IMR-90 (cell line): ENCODE data around the gene MCL1. TPM values are rescaled to one million over a fixed set of nuclear protein-coding genes. Genes with fewer than 3 reads are reported as not detected.

Experiments used
- ATAC-seq: fragments of 200-7000 bp; cut with Tn5 transposase; 2 replicates; pipeline ENCODE4 v1.9.1; 2020; ENCODE audit warnings: low read depth, mild to moderate bottlenecking, moderate library complexity
- BruUV-seq: library from RNA; stranded (reverse); fragments of 400-500 nt; replicated peaks from 2 replicates; lab custom pipeline; 2021; lab: Mats Ljungman, UMichigan
- CTCF ChIA-PET: fragments of 300-600 bp; formaldehyde crosslinking; extraction: SDS; loops from one replicate; lab custom pipeline; 2021; ENCODE audit warnings: antibody characterized with exemption; lab: Yijun Ruan, JAX
- POLR2A ChIA-PET: fragments of 300-600 bp; sonication (Branson Sonifier 250); formaldehyde crosslinking; loops from one replicate; lab custom pipeline; 2022; ENCODE audit warnings: antibody characterized with exemption; ENCODE audit not compliant: unreplicated experiment; lab: Charles Lee
- DNase-seq: peaks from one replicate; pipeline ENCODE4 v3.0.0; 2013
- H2AFZ ChIP-seq: replicated peaks from 2 replicates; pipeline ENCODE3; 2013; ENCODE audit warnings: low read length, mild to moderate bottlenecking; ENCODE audit not compliant: poor library complexity
- H2AK5ac ChIP-seq: 2 replicates; pipeline ENCODE4 v1.6.1; 2013; ENCODE audit warnings: low read depth, low read length, inconsistent platforms
- H2AK9ac ChIP-seq: replicated peaks from 2 replicates; pipeline ENCODE3; 2013; ENCODE audit warnings: mild to moderate bottlenecking, low read depth, low read length, moderate library complexity; ENCODE audit not compliant: poor library complexity
- H2BK120ac ChIP-seq: 2 replicates; pipeline ENCODE4 v1.6.1; 2013; ENCODE audit warnings: low read depth, low read length, inconsistent platforms
- H2BK15ac ChIP-seq: 3 replicates; pipeline ENCODE4 v1.6.1; 2013; ENCODE audit warnings: low read depth, low read length, inconsistent platforms
- H2BK20ac ChIP-seq: 2 replicates; pipeline ENCODE4 v1.6.1; 2013; ENCODE audit warnings: low read depth, mild to moderate bottlenecking, inconsistent platforms, low read length, moderate library complexity
- H2BK5ac ChIP-seq: 2 replicates; pipeline ENCODE4 v1.6.1; 2013; ENCODE audit warnings: mild to moderate bottlenecking, low read depth, low read length, inconsistent platforms; ENCODE audit not compliant: poor library complexity, severe bottlenecking
- H3K14ac ChIP-seq: replicated peaks from 2 replicates; pipeline ENCODE4 v1.6.1; 2013; ENCODE audit warnings: low read depth, low read length, inconsistent platforms
- H3K18ac ChIP-seq: 2 replicates; pipeline ENCODE4 v1.6.1; 2013; ENCODE audit warnings: low read depth, low read length, control low read depth
- H3K23ac ChIP-seq: 2 replicates; pipeline ENCODE4 v1.6.1; 2013; ENCODE audit warnings: low read depth, low read length, inconsistent platforms
- H3K27ac ChIP-seq: 2 replicates; pipeline ENCODE4 v1.5.1; 2013; ENCODE audit warnings: mild to moderate bottlenecking, control low read depth, low read length; ENCODE audit not compliant: insufficient read depth
- H3K27me3 ChIP-seq: 2 replicates; pipeline ENCODE4 v1.6.1; 2013; ENCODE audit warnings: low read length; ENCODE audit not compliant: control insufficient read depth, insufficient read depth
- H3K36me3 ChIP-seq: 2 replicates; pipeline ENCODE4 v1.6.1; 2013; ENCODE audit warnings: low read length, mixed read lengths; ENCODE audit not compliant: control insufficient read depth, insufficient read depth
- H3K4ac ChIP-seq: 2 replicates; pipeline ENCODE4 v1.6.1; 2013; ENCODE audit warnings: low read depth, low read length, inconsistent platforms
- H3K4me1 ChIP-seq: 2 replicates; pipeline ENCODE4 v1.6.1; 2013; ENCODE audit warnings: low read length, mixed read lengths; ENCODE audit not compliant: control insufficient read depth, insufficient read depth
- H3K4me2 ChIP-seq: 2 replicates; pipeline ENCODE4 v1.6.1; 2013; ENCODE audit warnings: low read depth, mild to moderate bottlenecking, control low read depth, low read length, moderate library complexity
- H3K4me3 ChIP-seq: 2 replicates; pipeline ENCODE4 v1.5.1; 2013; ENCODE audit warnings: low read depth, mild to moderate bottlenecking, control low read depth, low read length, moderate library complexity; ENCODE audit not compliant: insufficient read depth
- H3K56ac ChIP-seq: 2 replicates; pipeline ENCODE4 v1.6.1; 2013; ENCODE audit warnings: low read length, inconsistent platforms; ENCODE audit not compliant: insufficient read depth; ENCODE audit errors: extremely low read depth
- H3K79me1 ChIP-seq, 2 experiments: 2 replicates each; pipeline ENCODE4 v1.6.1; 2013; ENCODE audit warnings: low read length in 2 of 2, inconsistent platforms in 1 of 2, low read depth in 1 of 2
- H3K9ac ChIP-seq: 2 replicates; pipeline ENCODE4 v1.6.1; 2013; ENCODE audit warnings: low read depth, low read length, control low read depth
- H3K9me1 ChIP-seq: 2 replicates; pipeline ENCODE4 v1.6.1; 2013; ENCODE audit warnings: low read length, inconsistent platforms; ENCODE audit not compliant: insufficient read depth
- H3K9me3 ChIP-seq: 2 replicates; pipeline ENCODE4 v1.6.1; 2013; ENCODE audit warnings: low read length; ENCODE audit not compliant: control insufficient read depth, insufficient read depth
- H4K20me1 ChIP-seq: 2 replicates; pipeline ENCODE4 v1.6.1; 2013; ENCODE audit warnings: low read length, inconsistent platforms; ENCODE audit not compliant: insufficient read depth
- H4K5ac ChIP-seq: 2 replicates; pipeline ENCODE4 v1.6.1; 2013; ENCODE audit warnings: mild to moderate bottlenecking, low read depth, low read length, control low read depth
- H4K8ac ChIP-seq, 2 experiments: 2 replicates each; pipeline ENCODE4 v1.6.1; 2013; ENCODE audit warnings: low read depth in 2 of 2, low read length in 2 of 2, control low read depth in 1 of 2, inconsistent platforms in 1 of 2
- H4K91ac ChIP-seq: 2 replicates; pipeline ENCODE4 v1.6.1; 2013; ENCODE audit warnings: low read depth, low read length, inconsistent platforms; ENCODE audit not compliant: insufficient read depth
- BHLHE40 ChIP-seq: fragments of 150-350 bp; IDR thresholded peaks from 2 replicates; pipeline ENCODE4 v1.6.1; 2016; ENCODE audit warnings: mild to moderate bottlenecking, low read depth, low read length
- CEBPB ChIP-seq: IDR thresholded peaks from 2 replicates; pipeline ENCODE4 v1.6.1; 2012; ENCODE audit warnings: low read depth, low read length, improper control_type of control experiment
- CHD1 ChIP-seq: IDR thresholded peaks from 2 replicates; pipeline ENCODE4 v1.6.1; 2012; ENCODE audit warnings: low read depth, low read length, improper control_type of control experiment
- ELK1 ChIP-seq: fragments of 150-350 bp; IDR thresholded peaks from 2 replicates; pipeline ENCODE4 v1.6.1; 2016; ENCODE audit warnings: low read depth, mild to moderate bottlenecking, low read length, moderate library complexity, borderline replicate concordance
- FOS ChIP-seq: fragments of 150-350 bp; IDR thresholded peaks from 2 replicates; pipeline ENCODE4 v1.6.1; 2016; ENCODE audit warnings: low read depth, low read length
- MAFK ChIP-seq: IDR thresholded peaks from 2 replicates; pipeline ENCODE4 v1.6.1; 2012; ENCODE audit warnings: low read depth, low read length, improper control_type of control experiment
- MXI1 ChIP-seq: IDR thresholded peaks from 2 replicates; pipeline ENCODE4 v1.6.1; 2012; ENCODE audit warnings: low read depth, mild to moderate bottlenecking, low read length, moderate library complexity, borderline replicate concordance
- NFE2L2 ChIP-seq: fragments of 150-350 bp; IDR thresholded peaks from 2 replicates; pipeline ENCODE4 v1.6.1; 2016; ENCODE audit warnings: low read depth, mild to moderate bottlenecking, low read length
- POLR2A ChIP-seq: IDR thresholded peaks from 2 replicates; pipeline ENCODE4 v1.6.1; 2012; ENCODE audit warnings: mild to moderate bottlenecking, low read depth, low read length
- RAD21 ChIP-seq: IDR thresholded peaks from 2 replicates; pipeline ENCODE4 v1.6.1; 2012; ENCODE audit warnings: low read length, improper control_type of control experiment
- RCOR1 ChIP-seq: IDR thresholded peaks from 2 replicates; pipeline ENCODE4 v1.6.1; 2012; ENCODE audit warnings: mild to moderate bottlenecking, low read length, improper control_type of control experiment; ENCODE audit not compliant: insufficient replicate concordance
- RFX5 ChIP-seq: IDR thresholded peaks from 2 replicates; pipeline ENCODE4 v1.8.0; 2012; ENCODE audit warnings: low read depth, mild to moderate bottlenecking, low read length, moderate library complexity
- SMC3 ChIP-seq: fragments of 150-350 bp; IDR thresholded peaks from 2 replicates; pipeline ENCODE4 v1.6.1; 2016; ENCODE audit warnings: low read depth, mild to moderate bottlenecking, antibody characterized with exemption, low read length, moderate library complexity
- USF2 ChIP-seq: fragments of 150-350 bp; IDR thresholded peaks from 2 replicates; pipeline ENCODE4 v1.6.1; 2017; ENCODE audit warnings: mild to moderate bottlenecking, antibody characterized with exemption, low read length, low read depth
- WGBS, 2 experiments: methylation state at CpG; one replicate each; pipeline versions ENCODE4 v1.1.5 to v1.1.7; 2013; ENCODE audit warnings: missing lambda C conversion rate in 2 of 2; ENCODE audit not compliant: insufficient read length in 1 of 2; ENCODE audit errors: extremely low coverage in 2 of 2; 5-methylcytosine and 5-hydroxymethylcytosine counted together
- dilution Hi-C: fragments of 300-500 bp; cut with HindIII; formaldehyde crosslinking; loops from one replicate; pipeline ENCODE4 v1.14.3; 2018; ENCODE audit warnings: low sequenced_read_pairs; ENCODE audit not compliant: unreplicated experiment
- in situ Hi-C: fragments of 300-500 bp; cut with MboI; formaldehyde crosslinking; loops from 3 replicates; pipeline ENCODE4 v1.14.3; 2019; ENCODE audit warnings: low sequenced_read_pairs, inconsistent platforms, mixed read lengths
- intact Hi-C: fragments of 100-400 bp; cut with micrococcal nuclease; formaldehyde crosslinking; loops from 2 replicates; pipeline ENCODE4 v1.10.0; 2022
- polyA plus RNA-seq, 3 experiments: library from polyadenylated mRNA; depleted of rRNA; stranded (reverse); fragments of >200 nt; gene quantifications; 2 replicates each; pipeline ENCODE4 v1.2.3, GENCODE V29; 2012; ENCODE audit warnings: low replicate concordance in 1 of 3
- total RNA-seq: library from RNA; depleted of rRNA; stranded (reverse); fragments of >200 nt; gene quantifications from 2 replicates; pipeline ENCODE4 v1.2.3, GENCODE V29; 2012
- TF ChIP-seq, protein P1 (sequence below): conservative IDR thresholded peaks from 2 replicates; pipeline ENCODE4 v1.5.1; 2012; ENCODE audit warnings: mild to moderate bottlenecking, low read depth, low read length, improper control_type of control experiment

Gene MCL1
- total and polyA plus RNA-seq, 2 of the 4 experiments (the other 2 are of a cell fraction), result 79.5 to 142 TPM

GRCh38 chr1:150559656-150560010 is 19.8 kb downstream of the MCL1 start:
- H3K27me3 ChIP-seq, result no peaks in the 10 kb centered on the region
- BruUV-seq, result no TSS peak
- no peak overlapping the region for H2BK20ac ChIP-seq
- ATAC-seq (no peak), DNase-seq (no peak)
- H4K5ac ChIP-seq, result no peak overlapping the region
- H2BK5ac ChIP-seq, result no peak overlapping the region
- no peak overlapping the region for H4K8ac ChIP-seq
- H3K4ac ChIP-seq, result no peak overlapping the region
- 86% methylated on average over 2 of the region's 10 CpGs; no CpG with 5 or more reads in 1 of the 2 experiments for WGBS, 2 experiments
- H3K27ac ChIP-seq, result no peak overlapping the region
- POLR2A ChIA-PET, result no interaction called here
- dilution Hi-C loops, result no loop called here
- H4K91ac ChIP-seq, result no peak overlapping the region
- no peak overlapping the region for H3K18ac ChIP-seq
- no peak overlapping the region for H3K23ac ChIP-seq
- in situ Hi-C loops, result loop anchor here (10.0 kb wide), 2 partner anchors 245 to 295 kb away; partner anchors contain the start of genes APH1A and CTSK
- H3K9me3 ChIP-seq, result no peaks in the 10 kb centered on the region
- H3K9me1 ChIP-seq, result peaks cover 24% of the 10 kb centered on the region
- CTCF ChIA-PET, result interaction anchor here (0.7 to 2.1 kb wide), 3 partner anchors 61 to 133 kb away, joined by 4 to 7 read pairs (median 5); partner anchors contain the start of gene ENSA
- H3K56ac ChIP-seq, result no peak overlapping the region
- H3K36me3 ChIP-seq, result peaks cover 5% of the 10 kb centered on the region
- TF ChIP-seq RFX5, result no peak
- TF ChIP-seq RAD21, result no peak
- TF ChIP-seq, protein P1, sequence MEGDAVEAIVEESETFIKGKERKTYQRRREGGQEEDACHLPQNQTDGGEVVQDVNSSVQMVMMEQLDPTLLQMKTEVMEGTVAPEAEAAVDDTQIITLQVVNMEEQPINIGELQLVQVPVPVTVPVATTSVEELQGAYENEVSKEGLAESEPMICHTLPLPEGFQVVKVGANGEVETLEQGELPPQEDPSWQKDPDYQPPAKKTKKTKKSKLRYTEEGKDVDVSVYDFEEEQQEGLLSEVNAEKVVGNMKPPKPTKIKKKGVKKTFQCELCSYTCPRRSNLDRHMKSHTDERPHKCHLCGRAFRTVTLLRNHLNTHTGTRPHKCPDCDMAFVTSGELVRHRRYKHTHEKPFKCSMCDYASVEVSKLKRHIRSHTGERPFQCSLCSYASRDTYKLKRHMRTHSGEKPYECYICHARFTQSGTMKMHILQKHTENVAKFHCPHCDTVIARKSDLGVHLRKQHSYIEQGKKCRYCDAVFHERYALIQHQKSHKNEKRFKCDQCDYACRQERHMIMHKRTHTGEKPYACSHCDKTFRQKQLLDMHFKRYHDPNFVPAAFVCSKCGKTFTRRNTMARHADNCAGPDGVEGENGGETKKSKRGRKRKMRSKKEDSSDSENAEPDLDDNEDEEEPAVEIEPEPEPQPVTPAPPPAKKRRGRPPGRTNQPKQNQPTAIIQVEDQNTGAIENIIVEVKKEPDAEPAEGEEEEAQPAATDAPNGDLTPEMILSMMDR, result no peak
- no peak for TF ChIP-seq MAFK
- no peak for TF ChIP-seq CEBPB
- no peak; the same call in 1 of the 2 replicates for TF ChIP-seq POLR2A
- TF ChIP-seq ELK1, result no peak
- TF ChIP-seq USF2, result no peak
- no peak for TF ChIP-seq MXI1
- TF ChIP-seq FOS, result no peak
- no peak for TF ChIP-seq SMC3
- no peak for TF ChIP-seq RCOR1
- TF ChIP-seq CHD1, result no peak
- TF ChIP-seq BHLHE40, result no peak
- no peak for TF ChIP-seq NFE2L2
- H3K14ac ChIP-seq, result no peak overlapping the region
- H2BK120ac ChIP-seq, result no peak overlapping the region
- H3K9ac ChIP-seq, result no peak overlapping the region
- H2BK15ac ChIP-seq, result no peak overlapping the region
- peak overlapping the region; percentile 16 for H2AFZ ChIP-seq
- H3K4me1 ChIP-seq, result peaks cover 26% of the 10 kb centered on the region
- H2AK9ac ChIP-seq, result peak overlapping the region; percentile 11
- peaks cover 13 to 77% of the 10 kb centered on the region in 2 experiments for H3K79me1 ChIP-seq
- no peak overlapping the region for H3K4me2 ChIP-seq
- no peak overlapping the region for H2AK5ac ChIP-seq
- H4K20me1 ChIP-seq, result peaks cover 21% of the 10 kb centered on the region
- no peak overlapping the region for H3K4me3 ChIP-seq
- intact Hi-C loops, result loop anchor here (5.0 to 10.0 kb wide), 6 partner anchors 72 to 445 kb away; partner anchors contain the start of genes ARNT, CA14, GOLPH3L and MINDY1
